RWPE1 (cell line): ENCODE results near the gene MATCAP1.

Source experiments
- CTCF ChIA-PET: fragments of 350-600 bp; sonication (Branson Sonifier 250); formaldehyde crosslinking; extraction: SDS; loops from one replicate; lab custom pipeline; 2021; lab: Yijun Ruan, JAX
- POLR2A ChIA-PET: fragments of 400-600 bp; formaldehyde crosslinking; extraction: SDS; loops from one replicate; lab custom pipeline; 2020; ENCODE audit warnings: antibody characterized with exemption; ENCODE audit not compliant: low non-redundant PET; lab: Yijun Ruan, JAX
- DNase-seq: peaks from one replicate; pipeline ENCODE4 v3.0.0; 2012; ENCODE audit warnings: low spot score
- H3K27ac ChIP-seq: fragments of 450-650 bp; 2 replicates; pipeline ENCODE4 v1.5.1; 2017
- CTCF ChIP-seq: fragments of 450-650 bp; conservative IDR thresholded peaks from 2 replicates; pipeline ENCODE4 v1.5.1; 2017; ENCODE audit warnings: low read depth, mild to moderate bottlenecking

MATCAP1 gene

GRCh38 chr16:67147437-67148140 is 36.2 kb downstream of the MATCAP1 start:
- no peak for DNase-seq
- TF ChIP-seq CTCF = no peak
- peak overlapping the region; percentile 87 for H3K27ac ChIP-seq
- POLR2A ChIA-PET = interaction anchor here (0.7 kb wide), 1 partner anchor 45 kb away, joined by 3 read pairs; no protein-coding TSS in a partner anchor
- CTCF ChIA-PET = interaction anchor here (0.6 to 1.0 kb wide), 2 partner anchors 20 to 471 kb away, joined by 3 to 5 read pairs; no protein-coding TSS in a partner anchor

GRCh38 chr16:67146523-67147357 is 37.0 kb downstream of the MATCAP1 start:
- no peak for TF ChIP-seq CTCF
- ChIA-PET CTCF (interaction anchor here (0.6 to 1.0 kb wide), 3 partner anchors 19 to 472 kb away, joined by 3 to 5 read pairs (median 3); no protein-coding TSS in a partner anchor), POLR2A (interaction anchor here (0.5 to 0.7 kb wide), 2 partner anchors 16 to 46 kb away, joined by 3 to 6 read pairs; no protein-coding TSS in a partner anchor)
- H3K27ac ChIP-seq = peak overlapping the region; percentile 87
- DNase-seq = no peak

- peak overlapping the region; percentile 87 for H3K27ac ChIP-seq
- ChIA-PET CTCF (interaction anchor here (0.7 kb wide), 1 partner anchor 34 kb away, joined by 3 read pairs; no protein-coding TSS in a partner anchor), POLR2A (no interaction called here)
- DNase-seq = no peak
- no peak for TF ChIP-seq CTCF
Observed at GRCh38 chr16:67145746-67146145, 38.0 kb downstream of the MATCAP1 start.

GRCh38 chr16:67144943-67145342 is 38.8 kb downstream of the MATCAP1 start:
- peak overlapping the region; percentile 87 for H3K27ac ChIP-seq
- DNase-seq = no peak
- no peak for TF ChIP-seq CTCF
- ChIA-PET CTCF (no interaction called here), POLR2A (no interaction called here)

GRCh38 chr16:67142342-67142741 is 41.4 kb downstream of the MATCAP1 start:
- H3K27ac ChIP-seq = no peak overlapping the region
- POLR2A ChIA-PET = no interaction called here
- no peak for DNase-seq
- no peak for TF ChIP-seq CTCF
- CTCF ChIA-PET = no interaction called here

GRCh38 chr16:67141391-67141790 is 42.4 kb downstream of the MATCAP1 start:
- POLR2A ChIA-PET = no interaction called here
- CTCF ChIA-PET = interaction anchor here (0.6 to 3.8 kb wide), 3 partner anchors 14 to 150 kb away, joined by 3 to 13 read pairs (median 3); no protein-coding TSS in a partner anchor
- no peak for DNase-seq
- no peak for TF ChIP-seq CTCF
- no peak overlapping the region for H3K27ac ChIP-seq
